DMS153 treated with DMSO at 0.1 percent for 48 hours (cell line): ENCODE results near the gene CYP46A1.

ENCODE experiments used
- DNase-seq: peaks from one replicate; lab custom pipeline; 2025; ENCODE audit not compliant: unreplicated experiment; lab: John Stamatoyannopoulos, UW

The CYP46A1 gene

DNA sequence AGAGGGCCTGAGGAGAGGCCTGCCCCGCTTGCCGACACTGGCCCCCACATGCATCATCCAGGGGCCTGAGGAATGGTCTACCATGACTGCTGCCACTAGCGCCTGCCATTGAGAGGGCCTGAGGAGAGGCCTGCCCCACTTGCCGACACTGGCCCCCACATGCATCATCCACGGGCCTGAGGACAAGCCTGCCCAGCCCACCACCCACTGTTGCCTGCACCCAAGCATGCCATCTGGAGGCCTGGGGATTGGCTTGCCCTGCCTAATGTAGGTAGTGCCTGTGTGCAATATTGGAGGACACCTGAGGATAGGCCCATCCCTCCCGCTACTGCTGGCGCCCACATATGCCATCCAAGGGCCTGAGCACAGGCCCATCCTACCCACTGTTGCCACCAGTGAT is 24.4 kb downstream of the CYP46A1 start:
- no peak for DNase-seq

GRCh38 chr14:99713972-99714371 is 29.9 kb downstream of the CYP46A1 start:
- DNase-seq = no peak

GRCh38 chr14:99715266-99716000 is 31.3 kb downstream of the CYP46A1 start:
- DNase-seq = no peak

- DNase-seq = no peak
Observed at GRCh38 chr14:99716091-99716849, 32.2 kb downstream of the CYP46A1 start.

GRCh38 chr14:99716850-99717681 is 33.0 kb downstream of the CYP46A1 start:
- no peak for DNase-seq

DNA sequence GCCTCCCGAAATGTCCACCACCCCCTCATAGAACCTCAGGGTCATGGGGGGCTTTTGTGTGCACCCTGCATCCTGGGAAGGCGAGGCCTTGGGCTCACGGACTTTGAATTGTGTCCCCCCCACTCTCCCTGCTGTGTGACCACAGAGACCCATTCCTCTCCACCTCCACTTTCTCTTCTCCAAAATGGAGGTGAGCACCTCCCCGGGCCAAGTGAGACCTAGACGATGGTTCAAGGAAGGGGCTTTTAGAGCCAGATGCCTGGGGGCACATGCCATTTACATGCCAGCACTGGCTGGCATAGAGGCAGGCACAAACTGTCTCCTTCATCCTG is 33.5 kb downstream of the CYP46A1 start:
- no peak for DNase-seq

DNA sequence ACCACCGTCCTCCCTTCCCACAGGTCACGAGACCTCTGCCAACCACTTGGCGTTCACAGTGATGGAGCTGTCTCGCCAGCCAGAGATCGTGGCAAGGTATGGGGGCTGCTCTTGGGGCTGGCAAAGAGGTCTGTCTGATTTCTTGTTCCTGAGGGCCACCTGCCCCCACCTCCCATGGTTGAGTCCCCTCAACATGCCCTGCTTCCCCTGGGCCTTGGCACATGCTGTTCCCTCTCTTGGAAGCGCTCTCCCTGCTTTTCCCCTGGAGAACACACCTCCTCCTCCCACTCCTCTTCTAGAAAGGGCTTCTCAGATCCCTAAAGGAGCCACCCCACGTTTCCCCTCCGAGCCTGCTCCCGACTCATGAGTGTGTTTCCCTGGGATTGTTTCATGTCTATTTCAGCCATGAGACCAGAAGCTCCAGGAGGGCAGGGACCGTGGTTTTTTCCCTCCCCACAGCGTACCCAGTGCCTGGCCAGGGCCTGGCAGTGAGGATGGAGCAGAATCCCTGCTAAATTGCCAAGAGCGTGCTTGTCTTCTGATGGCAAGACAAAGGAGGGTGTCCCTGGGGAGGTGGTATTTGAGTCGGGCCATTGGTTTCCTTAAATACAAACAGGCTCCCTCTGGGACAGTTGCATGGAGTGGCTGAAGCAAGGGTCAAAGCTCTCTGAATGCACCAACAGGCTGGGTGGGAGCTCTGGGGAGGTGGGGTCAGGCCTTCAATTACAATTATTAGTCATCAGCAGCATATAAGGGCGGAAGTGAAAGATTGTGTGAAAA is 34.1 kb downstream of the CYP46A1 start:
- DNase-seq = no peak

DNA sequence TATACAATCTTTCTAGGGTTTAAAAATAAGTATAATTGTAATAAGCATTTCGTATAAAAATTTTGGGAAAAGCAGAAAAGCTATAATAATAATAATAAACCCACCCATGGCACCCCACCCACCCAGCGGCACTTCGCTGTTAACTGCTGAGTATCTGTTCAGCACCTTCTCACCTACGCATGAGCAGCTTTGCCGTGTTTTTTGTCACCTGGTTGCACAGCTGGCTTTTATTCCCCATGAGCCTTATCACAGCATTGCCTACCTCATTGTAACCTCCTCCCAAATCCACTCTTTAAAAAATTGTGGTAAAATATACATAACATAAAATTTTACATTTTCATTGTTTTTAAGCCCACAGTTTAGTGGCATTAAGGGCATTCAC is 34.7 kb downstream of the CYP46A1 start:
- no peak for DNase-seq

- no peak for DNase-seq
Observed at GRCh38 chr14:99720941-99721791, 37.1 kb downstream of the CYP46A1 start.

- DNase-seq = no peak
Observed at GRCh38 chr14:99721792-99722516, 37.9 kb downstream of the CYP46A1 start.

GRCh38 chr14:99722741-99723140 is 38.6 kb downstream of the CYP46A1 start:
- no peak for DNase-seq

GRCh38 chr14:99724196-99724891 is 40.2 kb downstream of the CYP46A1 start:
- no peak for DNase-seq

- no peak for DNase-seq
Observed at GRCh38 chr14:99724939-99725773, 41.1 kb downstream of the CYP46A1 start.

- DNase-seq = no peak
Observed at GRCh38 chr14:99725774-99726537, 41.9 kb downstream of the CYP46A1 start.

GRCh38 chr14:99726538-99727095 is 42.5 kb downstream of the CYP46A1 start:
- DNase-seq = no peak

DNA sequence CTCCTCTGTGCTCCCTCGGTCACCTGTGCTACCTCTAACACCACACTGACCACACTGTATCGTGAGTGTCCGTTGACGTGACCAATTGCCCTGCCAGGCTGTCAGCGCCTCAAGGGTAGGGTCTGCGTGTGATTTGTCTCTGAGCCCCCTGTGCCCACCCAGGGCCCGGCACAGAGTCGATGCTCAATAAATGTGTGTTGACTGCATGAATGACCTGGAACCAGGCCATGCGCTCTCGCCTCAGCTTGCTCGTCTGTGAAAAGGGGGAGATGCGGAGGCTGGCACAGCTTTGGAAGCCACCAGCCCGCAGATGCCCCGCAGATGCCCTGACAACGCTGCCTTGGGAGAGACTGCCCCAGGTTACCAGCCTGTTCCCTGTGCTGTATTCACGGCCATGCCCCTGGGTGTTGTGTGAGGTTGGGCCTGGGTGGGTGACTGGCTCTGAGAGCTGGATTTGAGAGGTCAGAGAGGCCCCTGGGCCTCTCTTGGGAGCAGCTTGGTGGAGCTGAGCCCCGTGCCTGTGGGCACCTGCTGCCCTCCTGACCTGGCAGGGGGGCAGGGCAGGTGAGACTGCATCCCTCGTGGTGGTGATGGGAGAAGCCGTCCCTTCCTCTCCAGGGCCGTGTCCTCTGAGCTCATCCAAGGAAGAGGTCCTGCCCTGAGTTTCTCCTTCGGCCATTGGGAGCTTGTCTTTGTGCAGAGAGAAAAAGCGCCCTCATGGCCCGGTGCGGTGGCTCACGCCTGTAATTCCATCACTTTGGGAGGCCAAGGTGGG is 43.2 kb downstream of the CYP46A1 start:
- DNase-seq = no peak
